ENCODE data around the gene TRABD.

TRABD gene

DNA sequence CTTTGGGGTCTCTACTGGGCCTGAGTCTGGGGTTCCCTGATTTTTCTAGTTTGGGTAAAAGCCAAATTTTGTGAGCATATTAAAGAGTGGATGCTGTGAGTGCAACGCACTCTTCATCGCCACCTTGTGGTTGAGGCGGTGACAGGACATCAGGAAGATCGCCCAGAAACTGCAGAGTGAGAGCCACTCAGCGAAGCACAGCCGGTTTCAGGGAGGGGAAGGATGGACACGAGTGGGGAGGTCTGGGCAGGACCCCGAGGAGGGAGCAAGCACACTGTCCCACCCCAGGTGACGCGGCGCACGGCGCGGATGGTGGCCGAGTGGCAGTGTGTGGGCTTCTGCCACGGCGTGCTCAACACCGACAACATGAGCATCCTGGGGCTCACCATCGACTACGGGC is 24.2 kb downstream of the TRABD start:
- Histone ChIP-seq H3K36me3 (peaks cover 58 to 95% (median 70%) of the 10 kb centered on the region in 11 experiments), H4K20me1 (peaks cover 97 to 100% (median 100%) of the 10 kb centered on the region in 11 experiments)
- TF ChIP-seq Cebpa-rat (IDR thresholded peaks at IDR 0.05), result no peak

DNA sequence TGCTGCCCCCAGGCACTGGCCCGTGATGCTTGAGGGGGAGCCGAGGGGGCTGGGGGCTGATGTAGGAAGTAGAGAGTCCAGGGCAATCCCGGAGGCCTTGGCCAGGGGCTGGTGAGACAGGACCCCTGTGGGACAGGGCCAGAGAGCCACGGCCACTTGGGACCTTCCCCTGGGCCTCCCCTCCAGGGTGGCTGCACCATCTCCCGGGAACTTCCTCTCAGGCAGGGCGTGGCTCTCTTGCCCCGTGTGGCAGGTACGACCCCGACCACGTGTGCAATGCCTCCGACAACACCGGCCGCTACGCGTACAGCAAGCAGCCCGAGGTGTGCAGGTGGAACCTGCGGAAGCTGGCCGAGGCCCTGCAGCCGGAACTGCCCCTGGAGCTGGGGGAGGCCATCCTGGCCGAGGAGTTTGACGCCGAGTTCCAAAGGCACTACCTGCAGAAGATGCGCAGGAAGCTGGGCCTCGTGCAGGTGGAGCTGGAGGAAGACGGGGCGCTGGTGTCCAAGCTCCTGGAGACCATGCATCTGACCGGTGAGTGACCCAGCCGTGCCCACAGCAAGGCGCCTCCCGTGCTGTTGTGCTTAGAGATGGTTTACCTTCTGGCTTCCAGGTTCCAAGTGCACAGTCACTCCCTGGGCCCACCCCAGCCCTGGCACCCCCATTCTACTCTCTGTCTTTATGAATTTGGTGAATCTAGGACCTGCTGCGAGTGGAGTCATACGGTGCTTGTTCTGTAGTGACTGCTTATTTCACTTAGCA is 24.8 kb downstream of the TRABD start:
- Histone ChIP-seq H3K4me1 (peaks cover 22 to 49% (median 43%) of the 10 kb centered on the region in 10 experiments), H3K36me3 (peaks cover 60 to 94% (median 71%) of the 10 kb centered on the region in 11 experiments), H3K27me3 (no peaks in the 10 kb centered on the region), H4K20me1 (peaks cover 95 to 100% (median 99%) of the 10 kb centered on the region in 11 experiments), H3K4me2 (peak overlapping the region in 2 of 11 experiments; percentile 16 to 96; a peak in 1 of 22 replicates), H3K9ac (no peak overlapping the region), H3K27ac (no peak overlapping the region), H3K9me3 (replicated peaks in 1 of 11) (no peaks in the 10 kb centered on the region), H3K4me3 (no peak overlapping the region)
- TF ChIP-seq Cebpa-rat (IDR thresholded peaks at IDR 0.05), result no peak

More for the DNA sequence above, 24.2 kb downstream of the TRABD start:
- no peaks in the 10 kb centered on the region for H3K9me3 ChIP-seq (replicated peaks in 1 of 11)
- H3K4me3 ChIP-seq, result no peak overlapping the region
- no peak overlapping the region for H3K27ac ChIP-seq
- peak overlapping the region in 7 of 11 experiments; percentile 23 to 96 (median 58); a peak in 11 of 22 replicates for H3K4me2 ChIP-seq
- H3K9ac ChIP-seq, result 0 out of 22 replicates have a peak overlapping the region, but pooled peaks of 1 of the 11 experiments have one; percentile 8
- no peaks in the 10 kb centered on the region for H3K27me3 ChIP-seq
- peaks cover 29 to 55% (median 50%) of the 10 kb centered on the region in 10 experiments for H3K4me1 ChIP-seq

- H3K9ac ChIP-seq, result no peak overlapping the region
- peaks cover 95 to 100% (median 99%) of the 10 kb centered on the region in 11 experiments for H4K20me1 ChIP-seq
- TF ChIP-seq Cebpa-rat (IDR thresholded peaks at IDR 0.05), result no peak
- no peaks in the 10 kb centered on the region for H3K27me3 ChIP-seq
- no peak overlapping the region for H3K27ac ChIP-seq
- H3K4me1 ChIP-seq, result peaks cover 16 to 49% (median 38%) of the 10 kb centered on the region in 10 experiments
- no peak overlapping the region for H3K4me3 ChIP-seq
- H3K9me3 ChIP-seq (replicated peaks in 1 of 11), result no peaks in the 10 kb centered on the region
- peaks cover 60 to 94% (median 71%) of the 10 kb centered on the region in 11 experiments for H3K36me3 ChIP-seq
- H3K4me2 ChIP-seq, result no peak overlapping the region
Observed at GRCh38 chr22:50211147-50211546, 25.4 kb downstream of the TRABD start.

- Histone ChIP-seq H3K4me1 (peaks cover 0 to 49% (median 36%) of the 10 kb centered on the region in 10 experiments; a peak in 16 of 20 replicates), H3K4me2 (no peak overlapping the region), H3K27me3 (0 out of 22 replicates have a peak, but pooled peaks cover 0 to 5% (median 0%) of the 10 kb centered on the region in 11 experiments), H3K9me3 (replicated peaks in 1 of 11) (no peaks in the 10 kb centered on the region), H3K27ac (no peak overlapping the region), H4K20me1 (peaks cover 95 to 100% (median 99%) of the 10 kb centered on the region in 11 experiments), H3K9ac (peak overlapping the region in 1 of 11 experiments; percentile 16; a peak in 1 of 22 replicates), H3K36me3 (peaks cover 72 to 97% (median 81%) of the 10 kb centered on the region in 11 experiments), H3K4me3 (no peak overlapping the region)
- no peak for TF ChIP-seq Cebpa-rat (IDR thresholded peaks at IDR 0.05)
Observed at GRCh38 chr22:50213263-50213662, 27.6 kb downstream of the TRABD start.

GRCh38 chr22:50215297-50216054 is 29.8 kb downstream of the TRABD start:
- Histone ChIP-seq H3K9me3 (replicated peaks in 1 of 11) (no peaks in the 10 kb centered on the region), H3K27ac (no peak overlapping the region), H3K4me2 (no peak overlapping the region), H3K4me3 (no peak overlapping the region), H3K27me3 (0 out of 22 replicates have a peak, but pooled peaks cover 0 to 5% (median 0%) of the 10 kb centered on the region in 11 experiments), H3K4me1 (peaks cover 6 to 49% (median 41%) of the 10 kb centered on the region in 10 experiments; a peak in 18 of 20 replicates), H4K20me1 (peaks cover 95 to 100% (median 99%) of the 10 kb centered on the region in 11 experiments), H3K36me3 (peaks cover 84 to 99% (median 91%) of the 10 kb centered on the region in 11 experiments), H3K9ac (no peak overlapping the region)
- no peak for TF ChIP-seq Cebpa-rat (IDR thresholded peaks at IDR 0.05)

DNA sequence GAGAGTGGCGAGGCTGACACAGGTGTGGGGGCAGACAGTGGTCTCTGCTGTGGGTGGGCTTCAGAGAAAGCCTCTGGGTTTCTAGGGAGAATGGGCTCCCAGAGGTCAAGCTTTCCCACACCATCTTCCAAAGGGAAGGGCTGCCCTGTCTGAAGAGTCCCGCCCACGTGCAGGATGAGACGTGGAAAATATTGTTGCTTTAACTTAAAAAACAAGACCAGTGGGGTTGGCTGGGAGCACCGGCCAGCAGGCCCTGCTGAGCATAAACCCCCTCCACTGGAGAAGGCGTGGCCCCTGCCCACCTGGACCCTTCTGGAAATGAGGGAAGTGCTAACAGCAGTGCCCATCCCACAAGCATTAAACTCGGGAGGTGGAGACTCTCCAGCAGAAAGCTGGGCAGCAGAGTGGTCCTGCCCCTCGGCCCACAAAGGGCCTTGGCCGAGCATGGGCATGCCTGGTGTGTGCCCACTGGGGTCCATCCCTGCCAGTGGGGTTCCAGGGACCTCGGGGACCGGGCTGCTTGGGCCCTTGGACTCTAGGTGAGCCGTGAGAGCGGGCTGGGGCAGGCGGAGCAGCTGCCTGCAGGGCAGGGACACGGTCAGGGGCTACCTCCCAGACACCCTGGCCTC is 30.5 kb downstream of the TRABD start:
- H3K27me3 ChIP-seq, result 0 out of 22 replicates have a peak, but pooled peaks cover 0 to 5% (median 0%) of the 10 kb centered on the region in 11 experiments
- H3K36me3 ChIP-seq, result peaks cover 84 to 99% (median 91%) of the 10 kb centered on the region in 11 experiments
- H3K4me2 ChIP-seq, result peak overlapping the region in 3 of 11 experiments; percentile 56 to 73 (median 57); a peak in 4 of 22 replicates
- TF ChIP-seq Cebpa-rat (IDR thresholded peaks at IDR 0.05), result no peak
- no peak overlapping the region for H3K9ac ChIP-seq
- H3K4me3 ChIP-seq, result no peak overlapping the region
- H3K4me1 ChIP-seq, result peaks cover 6 to 56% (median 44%) of the 10 kb centered on the region in 10 experiments; a peak in 18 of 20 replicates
- no peaks in the 10 kb centered on the region for H3K9me3 ChIP-seq (replicated peaks in 1 of 11)
- no peak overlapping the region for H3K27ac ChIP-seq
- peaks cover 94 to 100% (median 99%) of the 10 kb centered on the region in 11 experiments for H4K20me1 ChIP-seq

GRCh38 chr22:50216684-50217520 is 31.2 kb downstream of the TRABD start:
- Histone ChIP-seq H3K27me3 (0 out of 22 replicates have a peak, but pooled peaks cover 0 to 5% (median 0%) of the 10 kb centered on the region in 11 experiments), H3K4me2 (peak overlapping the region in 8 of 11 experiments; percentile 35 to 77 (median 58); a peak in 16 of 22 replicates), H3K36me3 (peaks cover 88 to 99% (median 91%) of the 10 kb centered on the region in 11 experiments), H3K9me3 (replicated peaks in 1 of 11) (no peaks in the 10 kb centered on the region), H4K20me1 (peaks cover 95 to 100% (median 99%) of the 10 kb centered on the region in 11 experiments), H3K9ac (peak overlapping the region in 2 of 11 experiments; percentile 31 to 33; a peak in 1 of 22 replicates), H3K4me1 (peaks cover 6 to 64% (median 51%) of the 10 kb centered on the region in 10 experiments; a peak in 18 of 20 replicates), H3K27ac (no peak overlapping the region), H3K4me3 (no peak overlapping the region)
- no peak for TF ChIP-seq Cebpa-rat (IDR thresholded peaks at IDR 0.05)

Data from BLaER1 treated with 17β-estradiol and CSF1 and Interleukin-3, amounts not matched to agents 10 nM and 100 nM (cell line).